ENCODE measurements around the gene COL6A5.
"Not testable (repeated sequence)": the region's sequence is repeated elsewhere in the genome, so short reads cannot be mapped to it uniquely, and the experiment has no call there.

Gene COL6A5

GRCh38 chr3:130345487-130346079 lies at the start of gene COL6A5:
TSS of gene COL6A5 (plus strand) at chr3:130345672. CDS start at chr3:130373639, 27,967 bp downstream.
- DNase-seq: no peak

GRCh38 chr3:130299531-130299930 lies 45.9 kb upstream of the COL6A5 start:
- DNase-seq: no peak

GRCh38 chr3:130300888-130301287 lies 44.6 kb upstream of the COL6A5 start:
- DNase-seq: no peak

- DNase-seq: no peak
Observed at GRCh38 chr3:130310109-130310508, 35.4 kb upstream of the COL6A5 start.

GRCh38 chr3:130312374-130312773 lies 33.1 kb upstream of the COL6A5 start:
- DNase-seq: no peak

GRCh38 chr3:130316169-130316568 lies 29.3 kb upstream of the COL6A5 start:
- no peak for DNase-seq

- no peak for DNase-seq
Observed at GRCh38 chr3:130323503-130323902, 22.0 kb upstream of the COL6A5 start.

- DNase-seq: no peak
Observed at GRCh38 chr3:130340766-130341165, 4.7 kb upstream of the COL6A5 start.

GRCh38 chr3:130341388-130341787 lies 4.1 kb upstream of the COL6A5 start:
- no peak for DNase-seq

- DNase-seq: no peak
Observed at GRCh38 chr3:130341882-130342281, 3.6 kb upstream of the COL6A5 start.

- DNase-seq: no peak
Observed at GRCh38 chr3:130342821-130343661, 2.4 kb upstream of the COL6A5 start.

GRCh38 chr3:130348258-130348657 lies 2.8 kb downstream of the COL6A5 start:
- DNase-seq: not testable (repeated sequence)

GRCh38 chr3:130354430-130354829 lies 9.0 kb downstream of the COL6A5 start:
- no peak for DNase-seq

- DNase-seq: no peak
Observed at GRCh38 chr3:130374033-130374432, 28.6 kb downstream of the COL6A5 start.

GRCh38 chr3:130374908-130375307 lies 29.4 kb downstream of the COL6A5 start:
- DNase-seq: no peak

GRCh38 chr3:130377960-130378676 lies 32.6 kb downstream of the COL6A5 start:
- no peak for DNase-seq

- no peak for DNase-seq
Observed at GRCh38 chr3:130378677-130379191, 33.3 kb downstream of the COL6A5 start.

- no peak for DNase-seq
Observed at GRCh38 chr3:130379274-130379673, 33.8 kb downstream of the COL6A5 start.

GRCh38 chr3:130380398-130380797 lies 34.9 kb downstream of the COL6A5 start:
- no peak for DNase-seq

- no peak for DNase-seq
Observed at GRCh38 chr3:130383424-130383823, 38.0 kb downstream of the COL6A5 start.

GRCh38 chr3:130384476-130385025 lies 39.1 kb downstream of the COL6A5 start:
- no peak for DNase-seq

- no peak for DNase-seq
Observed at GRCh38 chr3:130386604-130387263, 41.3 kb downstream of the COL6A5 start.

Measured in NCI-H446 (cell line).